Right lobe of liver (tissue), 6 donors: ENCODE results near the gene GOLGA6B. TPM values are rescaled to one million over a fixed set of nuclear protein-coding genes. Genes with fewer than 3 reads are reported as not detected.
"Not testable (repeated sequence)": the region's sequence is repeated elsewhere in the genome, so short reads cannot be mapped to it uniquely, and the experiment has no call there.

Experiments
- ATAC-seq, 4 donors: fragments of 200-7000 bp; cut with Tn5 transposase; one replicate each; pipeline ENCODE4 v1.9.1; 2020; ENCODE audit warnings: mild to moderate bottlenecking in 4 of 4, moderate library complexity in 4 of 4
- DNase-seq, 3 donors: peaks; one replicate each; pipeline ENCODE4 v3.0.0-alpha.2; 2020
- H3K27ac ChIP-seq, 3 donors: fragments of 200-600 bp; one replicate each; pipeline ENCODE4 v1.8.0; 2022
- H3K27me3 ChIP-seq, 2 donors: fragments of 200-600 bp; one replicate each; pipeline ENCODE4 v1.8.0; 2022
- H3K36me3 ChIP-seq, 4 donors: fragments of 200-600 bp; sonication (generic) in 1 of 4; one replicate each; pipeline versions ENCODE4 v1.5.1 to v1.8.0; 2017 to 2022; ENCODE audit warnings: control low read depth in 1 of 4
- H3K4me1 ChIP-seq, 4 donors: fragments of 200-600 bp; sonication (generic) in 1 of 4; one replicate each; pipeline versions ENCODE4 v1.5.1 to v1.8.0; 2017 to 2022; ENCODE audit warnings: control low read depth in 1 of 4
- H3K4me3 ChIP-seq, 3 donors: fragments of 200-600 bp; one replicate each; pipeline ENCODE4 v1.8.0; 2022
- H3K9me3 ChIP-seq, 4 donors: fragments of 200-600 bp; sonication (generic) in 1 of 4; one replicate each; pipeline versions ENCODE4 v1.5.1 to v1.8.0; 2017 to 2022; ENCODE audit warnings: control low read depth in 1 of 4
- POLR2A ChIP-seq: fragments of 450-650 bp; IDR thresholded peaks from one replicate; pipeline ENCODE4 v1.6.1; 2017; ENCODE audit warnings: antibody characterized with exemption, mild to moderate bottlenecking
- WGBS: methylation state at CpG from one replicate; pipeline ENCODE4 v1.1.6; 2018; ENCODE audit warnings: low coverage, low lambda C conversion rate; ENCODE audit not compliant: insufficient coverage; ENCODE audit errors: missing lambda C conversion rate; 5-methylcytosine and 5-hydroxymethylcytosine counted together
- intact Hi-C, 2 donors: fragments of 100-400 bp; cut with DNase I; formaldehyde crosslinking; loops; one replicate each; pipeline versions ENCODE4 v1.11.2 to v1.14.1; 2022
- small RNA-seq, 2 experiments: library from RNA; depleted of rRNA; stranded (forward); fragments of <200 nt; gene quantifications; one replicate each; pipeline ENCODE3, GENCODE V24; 2016
- total RNA-seq, 6 experiments: library from RNA; depleted of rRNA in 2 of 6; stranded (reverse); fragments of >200 nt in 2 of 6; fragmentation: NEBNext Ultra II Directional in 3 of 6; extraction: Animal tissue kit (Norgen Biotek cat#: 25700) in 3 of 6; gene quantifications; one replicate each; pipeline versions ENCODE4 v1.1.0 to v1.2.4, GENCODE V29; 2016 to 2023
- TF ChIP-seq, protein P1 (sequence below), 4 donors: fragments of 200-600 bp in 3 of 4; fragments of 450-650 bp in 1 of 4; IDR thresholded peaks; one replicate each; pipeline versions ENCODE4 v1.5.1 to v1.8.0; 2016 to 2022; ENCODE audit warnings: antibody characterized with exemption in 4 of 4, mild to moderate bottlenecking in 2 of 4
- donor health status: DM: no; HTN: yes; CAD: no.
- donor health status: DM: no; HTN: no; CAD: no.
- donor health status: DM: no; HTN: no; CAD: no.
- donor health status: DM: no; HTN: yes; CAD: no.
- donor health status: DM: no; HTN: yes; CAD: no.

Gene GOLGA6B
- total RNA-seq, 6 experiments from 2014 or later, result 0.13 to 1.8 (median 0.41) TPM

DNA sequence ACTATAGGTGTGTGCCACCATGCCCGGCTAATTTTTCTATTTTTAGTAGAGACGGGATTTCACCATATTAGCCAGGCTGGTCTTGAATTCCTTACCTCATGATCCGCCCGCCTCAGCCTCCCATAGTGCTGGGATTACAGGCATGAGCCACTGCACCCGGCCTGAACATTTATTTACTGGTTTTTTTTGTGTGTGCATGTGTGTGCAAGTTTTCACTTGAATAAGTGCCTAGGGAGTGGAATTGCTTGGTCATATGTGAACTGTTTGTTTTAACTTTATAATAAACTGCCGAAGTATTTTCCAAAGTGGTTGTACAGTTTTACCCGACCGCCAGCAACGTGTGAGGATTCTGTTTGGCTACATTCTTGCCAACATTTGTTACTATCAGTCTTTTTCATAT, 45.6 kb downstream of the GOLGA6B start:
- H3K9me3 ChIP-seq, result no peaks in the 10 kb centered on the region
- intact Hi-C loops, result no loop called here
- no peaks in the 10 kb centered on the region for H3K36me3 ChIP-seq
- ATAC-seq (no peak), DNase-seq (no peak)
- H3K27ac ChIP-seq, result no peak overlapping the region
- no peak overlapping the region for H3K4me3 ChIP-seq
- TF ChIP-seq, protein P1, sequence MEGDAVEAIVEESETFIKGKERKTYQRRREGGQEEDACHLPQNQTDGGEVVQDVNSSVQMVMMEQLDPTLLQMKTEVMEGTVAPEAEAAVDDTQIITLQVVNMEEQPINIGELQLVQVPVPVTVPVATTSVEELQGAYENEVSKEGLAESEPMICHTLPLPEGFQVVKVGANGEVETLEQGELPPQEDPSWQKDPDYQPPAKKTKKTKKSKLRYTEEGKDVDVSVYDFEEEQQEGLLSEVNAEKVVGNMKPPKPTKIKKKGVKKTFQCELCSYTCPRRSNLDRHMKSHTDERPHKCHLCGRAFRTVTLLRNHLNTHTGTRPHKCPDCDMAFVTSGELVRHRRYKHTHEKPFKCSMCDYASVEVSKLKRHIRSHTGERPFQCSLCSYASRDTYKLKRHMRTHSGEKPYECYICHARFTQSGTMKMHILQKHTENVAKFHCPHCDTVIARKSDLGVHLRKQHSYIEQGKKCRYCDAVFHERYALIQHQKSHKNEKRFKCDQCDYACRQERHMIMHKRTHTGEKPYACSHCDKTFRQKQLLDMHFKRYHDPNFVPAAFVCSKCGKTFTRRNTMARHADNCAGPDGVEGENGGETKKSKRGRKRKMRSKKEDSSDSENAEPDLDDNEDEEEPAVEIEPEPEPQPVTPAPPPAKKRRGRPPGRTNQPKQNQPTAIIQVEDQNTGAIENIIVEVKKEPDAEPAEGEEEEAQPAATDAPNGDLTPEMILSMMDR (IDR thresholded peaks at IDR 0.05), result no peak
- TF ChIP-seq POLR2A, result no peak
- no peaks in the 10 kb centered on the region for H3K4me1 ChIP-seq
- 93% methylated on average over 9 of the region's 9 CpGs for WGBS
- no peaks in the 10 kb centered on the region for H3K27me3 ChIP-seq

DNA sequence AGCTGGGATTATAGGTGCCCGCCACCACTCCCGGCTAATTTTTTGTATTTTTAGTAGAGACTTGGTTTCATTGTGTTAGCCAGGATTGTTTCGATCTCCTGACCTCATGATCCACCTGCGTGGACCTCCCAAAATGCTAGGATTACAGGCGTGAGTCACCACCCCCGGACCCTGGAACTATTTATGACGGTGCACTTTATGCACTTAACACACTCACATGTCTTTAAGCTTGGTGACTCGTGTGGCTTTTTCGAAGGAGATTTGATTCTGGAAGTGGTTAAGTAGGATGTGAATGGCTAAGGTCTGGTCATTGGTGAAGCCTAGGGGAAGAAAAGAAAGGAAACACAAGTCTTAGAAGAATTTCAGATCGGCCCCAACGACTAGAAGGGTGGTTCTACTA, 51.8 kb downstream of the GOLGA6B start:
- H3K27ac ChIP-seq, result no peak overlapping the region
- 93% methylated on average over 11 of the region's 11 CpGs for WGBS
- TF ChIP-seq POLR2A, result no peak
- TF ChIP-seq, protein P1 (IDR thresholded peaks at IDR 0.05), result no peak
- ATAC-seq, result no peak
- no peak overlapping the region for H3K4me3 ChIP-seq
- H3K27me3 ChIP-seq, result no peaks in the 10 kb centered on the region
- no peaks in the 10 kb centered on the region for H3K9me3 ChIP-seq
- no peaks in the 10 kb centered on the region for H3K4me1 ChIP-seq
- H3K36me3 ChIP-seq, result no peaks in the 10 kb centered on the region
- DNase-seq, result no peak
- intact Hi-C loops, result no loop called here

DNA sequence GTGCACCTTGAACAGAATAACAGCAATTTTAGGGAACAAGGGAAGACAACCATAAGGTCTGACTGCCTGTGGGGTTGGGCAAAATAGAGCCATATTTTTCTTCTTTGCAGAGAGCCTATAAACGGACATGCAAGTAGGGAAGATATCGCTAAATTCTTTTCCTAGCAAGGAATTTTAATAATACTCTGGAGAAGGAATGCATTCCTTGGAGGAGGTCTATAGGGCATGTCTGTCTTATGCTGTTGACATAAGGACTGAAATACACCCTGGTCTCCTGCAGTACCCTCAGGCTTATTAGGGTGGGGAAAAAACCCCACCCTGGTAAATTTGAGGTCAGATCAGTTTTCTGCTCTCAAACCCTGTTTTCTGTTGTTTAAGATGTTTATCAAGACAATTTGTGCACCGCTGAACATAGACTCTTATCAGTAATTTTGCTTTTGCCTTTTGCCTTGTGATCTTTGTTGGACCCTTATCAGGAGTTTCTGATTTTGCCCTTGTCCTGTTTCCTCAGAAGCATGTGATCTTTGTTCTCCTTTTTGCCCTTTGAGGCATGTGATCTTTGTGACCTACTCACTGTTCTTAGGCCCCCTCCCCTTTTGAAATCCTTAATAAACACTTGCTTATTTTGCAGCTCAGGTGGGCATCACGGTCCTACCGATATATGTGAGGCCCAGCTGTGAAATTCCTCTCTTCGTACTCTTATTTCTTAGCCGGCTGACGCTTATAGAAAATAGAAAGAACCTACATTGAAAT, 54.2 kb downstream of the GOLGA6B start:
- intact Hi-C loops, H3K4me1 ChIP-seq, H3K9me3 ChIP-seq, H3K27me3 ChIP-seq, DNase-seq, ATAC-seq, H3K27ac ChIP-seq, H3K4me3 ChIP-seq: not testable (repeated sequence)
- peaks cover 0 to 12% (median 3%) of the 10 kb centered on the region in 4 donors for H3K36me3 ChIP-seq
- 86% methylated on average over 8 of the region's 8 CpGs for WGBS

Small RNA genes within 50 kb of the gene (small RNA-seq; reads per million reads assigned to genes)
- gene RN7SL853P, result 0 reads per million in 2 experiments

Other genes starting within 250 kb of the GOLGA6B start
- gene ARIH1, start 180.4 kb upstream of the GOLGA6B start, total RNA-seq, result 10 to 100 TPM; 19.3 to 84.7 (median 69.9) TPM
- gene HIGD2B, start 31.5 kb downstream of the GOLGA6B start, total RNA-seq, result under 1 TPM in 1 of 6 experiments, not detected in 5; 0.24 TPM
- 10 to 100 TPM in 3 of 6 experiments, 1 to 10 TPM in 3; 6.0 to 24.1 (median 9.5) TPM for gene BBS4, start 31.5 kb downstream of the GOLGA6B start, total RNA-seq
- gene ADPGK, start 129.1 kb downstream of the GOLGA6B start, total RNA-seq, result 10 to 100 TPM; 13.9 to 22.1 (median 19.8) TPM